ENCODE results near the gene RGL1. TPM values are rescaled to one million over a fixed set of nuclear protein-coding genes. Genes with fewer than 3 reads are reported as not detected.

Gene RGL1
- total and polyA plus RNA-seq, 9 of the 15 experiments (the other 6 are each of a cell fraction or from before 2014, with no cell fraction given) = under 0.01 to 0.07 (median 0.04) TPM

- WGBS (ENCODE audit: insufficient coverage, low coverage, missing lambda C conversion rate) = 76% methylated on average over 3 of the region's 3 CpGs
- no peaks in the 10 kb centered on the region for H3K9me3 ChIP-seq (replicated peaks; ENCODE audit: control insufficient read depth, insufficient read depth, low read depth, low read length)
- in situ Hi-C loops (cut with MboI) = no loop called here
- H3K27me3 ChIP-seq (ENCODE audit: control insufficient read depth in 2 of 2, insufficient read depth in 2 of 2, low read length in 2 of 2) = no peaks in the 10 kb centered on the region
- H3K4me3 ChIP-seq = no peak overlapping the region
- intact Hi-C loops (cut with micrococcal nuclease) = no loop called here
- H3K4me2 ChIP-seq (ENCODE audit: insufficient read depth, low read length) = no peak overlapping the region
- no peak for DNase-seq (ENCODE audit: extremely low read depth in 1 of 4, low spot score in 3 of 4)
- no peaks in the 10 kb centered on the region for H4K20me1 ChIP-seq (replicated peaks; ENCODE audit: control insufficient read depth, insufficient read depth, low read length)
- BruUV-seq (replicated peaks) = no TSS peak
- H3K4me1 ChIP-seq (replicated peaks in 1 of 2; ENCODE audit: control insufficient read depth in 2 of 2, insufficient read depth in 2 of 2, low read length in 2 of 2) = no peaks in the 10 kb centered on the region
- CTCF ChIA-PET (ENCODE audit: low intra/inter-chr PET ratio) = no interaction called here
- H3K27ac ChIP-seq (ENCODE audit: extremely low read depth, low read depth, low read length) = no peak overlapping the region
- POLR2A ChIA-PET = no interaction called here
- peaks cover 57% of the 10 kb centered on the region for H3K36me3 ChIP-seq (ENCODE audit: control insufficient read depth, insufficient read depth, low read length)
- no peaks in the 10 kb centered on the region for H3K9me1 ChIP-seq (ENCODE audit: control insufficient read depth, insufficient read depth, low read length)
- no peak for ATAC-seq
- TF ChIP-seq RBFOX2 (IDR thresholded peaks at IDR 0.05; ENCODE audit: low read depth, low read length) (no peak), ZNF551 (CRISPR knock-in tag; IDR thresholded peaks at IDR 0.05) (no peak), MGA (IDR thresholded peaks at IDR 0.05) (no peak), ZNF695 (CRISPR knock-in tag; IDR thresholded peaks at IDR 0.05) (no peak), ZNF3 (CRISPR knock-in tag; IDR thresholded peaks at IDR 0.05) (no peak), SRSF3 (IDR thresholded peaks at IDR 0.05; ENCODE audit: insufficient read depth, low read length) (no peak), CXXC5 (CRISPR knock-in tag; IDR thresholded peaks at IDR 0.05) (no peak), CBX3 (IDR thresholded peaks at IDR 0.05; ENCODE audit: borderline replicate concordance in 1 of 2, low read length in 2 of 2) (no peak), THAP7 (CRISPR knock-in tag; IDR thresholded peaks at IDR 0.05) (no peak), ZNF212 (CRISPR knock-in tag; IDR thresholded peaks at IDR 0.05) (no peak)
- no peak overlapping the region for H2AFZ ChIP-seq (ENCODE audit: low read depth, low read length)
- no peak overlapping the region for H3K9ac ChIP-seq (ENCODE audit: insufficient read depth in 1 of 2, low read depth in 2 of 2, low read length in 2 of 2)
- no peak for FAIRE-seq
- H3K79me2 ChIP-seq (ENCODE audit: control insufficient read depth, insufficient read depth, low read length) = no peaks in the 10 kb centered on the region
Measured at GRCh38 chr1:183962903-183963302, 158.0 kb downstream of the RGL1 start.

Data from K562 (cell line).